ENCODE measurements around the gene CLDN34.

The CLDN34 gene

DNA sequence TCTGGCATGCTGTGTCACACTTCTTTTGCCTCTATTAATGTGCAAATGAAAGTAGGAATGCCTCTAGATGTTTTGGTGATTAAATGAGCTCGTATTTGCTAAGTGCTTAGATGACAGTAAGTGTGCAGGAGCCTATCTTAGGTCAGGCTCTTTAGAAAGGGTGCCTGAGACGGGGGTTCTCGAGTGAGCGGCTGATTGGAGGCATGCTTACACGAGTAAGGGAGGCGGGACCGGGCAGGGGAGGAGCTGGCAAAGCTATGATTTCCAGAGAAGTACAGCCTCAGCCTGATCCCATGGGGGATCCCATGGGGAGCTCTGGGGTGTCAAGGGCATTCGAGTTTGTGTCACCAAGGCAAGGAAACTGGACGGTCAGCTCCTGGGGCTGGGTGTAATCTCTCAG is 44.8 kb downstream of the CLDN34 start:
- DNase-seq (ENCODE audit: low read depth): no peak
- TF ChIP-seq, protein P1, sequence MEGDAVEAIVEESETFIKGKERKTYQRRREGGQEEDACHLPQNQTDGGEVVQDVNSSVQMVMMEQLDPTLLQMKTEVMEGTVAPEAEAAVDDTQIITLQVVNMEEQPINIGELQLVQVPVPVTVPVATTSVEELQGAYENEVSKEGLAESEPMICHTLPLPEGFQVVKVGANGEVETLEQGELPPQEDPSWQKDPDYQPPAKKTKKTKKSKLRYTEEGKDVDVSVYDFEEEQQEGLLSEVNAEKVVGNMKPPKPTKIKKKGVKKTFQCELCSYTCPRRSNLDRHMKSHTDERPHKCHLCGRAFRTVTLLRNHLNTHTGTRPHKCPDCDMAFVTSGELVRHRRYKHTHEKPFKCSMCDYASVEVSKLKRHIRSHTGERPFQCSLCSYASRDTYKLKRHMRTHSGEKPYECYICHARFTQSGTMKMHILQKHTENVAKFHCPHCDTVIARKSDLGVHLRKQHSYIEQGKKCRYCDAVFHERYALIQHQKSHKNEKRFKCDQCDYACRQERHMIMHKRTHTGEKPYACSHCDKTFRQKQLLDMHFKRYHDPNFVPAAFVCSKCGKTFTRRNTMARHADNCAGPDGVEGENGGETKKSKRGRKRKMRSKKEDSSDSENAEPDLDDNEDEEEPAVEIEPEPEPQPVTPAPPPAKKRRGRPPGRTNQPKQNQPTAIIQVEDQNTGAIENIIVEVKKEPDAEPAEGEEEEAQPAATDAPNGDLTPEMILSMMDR (conservative IDR thresholded peaks at IDR 0.05; ENCODE audit: low read depth, low read length): no peak
- H3K4me3 ChIP-seq (ENCODE audit: low read length): no peak overlapping the region

DNA sequence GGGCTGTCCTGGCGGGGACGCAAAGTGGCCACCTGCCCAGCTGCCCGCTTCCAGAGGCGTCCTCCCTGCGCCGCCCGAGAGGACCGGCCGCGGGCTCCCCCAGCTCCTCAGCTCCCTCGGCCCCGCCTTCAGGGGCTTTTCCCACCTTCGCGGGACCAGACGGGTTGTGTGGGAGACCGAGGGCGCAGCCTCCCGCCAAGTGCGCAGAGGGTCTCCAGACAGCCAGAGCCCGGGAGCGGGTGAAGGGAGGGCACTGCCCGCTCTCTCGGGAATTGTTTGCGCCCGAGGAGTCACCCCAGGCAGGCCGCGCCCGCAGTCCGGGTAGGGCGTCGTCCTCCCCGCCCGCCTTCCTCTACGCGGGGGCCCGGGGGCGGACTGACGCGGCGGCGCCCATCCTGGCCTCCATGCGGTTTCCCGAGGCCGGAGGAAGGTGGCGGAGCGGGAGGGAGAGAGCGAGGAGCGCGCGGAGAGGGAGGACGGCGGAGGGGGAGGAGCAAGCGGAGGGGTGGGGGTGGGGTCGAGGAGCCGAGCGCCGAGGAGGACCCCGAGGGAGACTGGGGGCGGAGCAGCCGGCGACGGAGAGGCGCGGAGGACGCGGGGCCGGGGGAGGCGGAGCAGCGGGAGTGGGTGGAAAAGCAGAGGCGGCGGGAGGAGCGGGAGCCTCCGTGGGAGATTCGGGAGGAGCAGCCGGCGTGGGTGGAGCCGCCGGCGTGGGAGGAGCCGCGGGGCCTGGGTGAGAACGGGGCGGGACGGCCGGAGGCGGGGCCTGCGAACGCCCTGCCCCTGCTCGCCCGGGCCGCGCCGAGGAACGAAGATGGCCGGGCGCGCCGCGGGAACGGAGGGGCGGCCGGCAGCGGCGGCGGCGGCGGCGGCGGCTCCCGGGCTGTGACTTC is 47.5 kb downstream of the CLDN34 start:
- DNase-seq (ENCODE audit: low read depth): no peak
- peak overlapping the region; percentile 49 for H3K4me3 ChIP-seq (ENCODE audit: low read length)
- TF ChIP-seq, protein P1 (conservative IDR thresholded peaks at IDR 0.05; ENCODE audit: low read depth, low read length): no peak

DNA sequence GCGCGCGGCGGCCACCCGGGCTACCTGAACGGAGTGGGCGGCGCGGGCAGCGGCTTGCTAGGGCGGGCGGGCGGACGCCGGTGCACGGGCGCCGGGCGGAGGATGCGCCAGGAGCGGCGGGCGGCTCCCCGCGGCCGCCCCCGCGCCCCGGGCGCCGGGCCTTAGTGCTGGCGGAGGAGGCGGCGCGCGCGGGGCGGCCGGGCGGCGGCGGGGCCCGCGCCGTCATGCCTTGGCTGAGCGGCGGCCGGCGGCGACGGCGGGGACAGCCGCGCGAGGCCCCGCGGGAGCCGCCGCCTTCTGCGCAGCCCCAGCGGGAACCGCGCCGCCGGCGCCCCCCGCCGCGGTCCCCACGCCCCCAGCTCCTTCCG is 48.2 kb downstream of the CLDN34 start:
- no peak for DNase-seq (ENCODE audit: low read depth)
- no peak overlapping the region for H3K4me3 ChIP-seq (ENCODE audit: low read length)
- TF ChIP-seq, protein P1 (conservative IDR thresholded peaks at IDR 0.05; ENCODE audit: low read depth, low read length): no peak

DNA sequence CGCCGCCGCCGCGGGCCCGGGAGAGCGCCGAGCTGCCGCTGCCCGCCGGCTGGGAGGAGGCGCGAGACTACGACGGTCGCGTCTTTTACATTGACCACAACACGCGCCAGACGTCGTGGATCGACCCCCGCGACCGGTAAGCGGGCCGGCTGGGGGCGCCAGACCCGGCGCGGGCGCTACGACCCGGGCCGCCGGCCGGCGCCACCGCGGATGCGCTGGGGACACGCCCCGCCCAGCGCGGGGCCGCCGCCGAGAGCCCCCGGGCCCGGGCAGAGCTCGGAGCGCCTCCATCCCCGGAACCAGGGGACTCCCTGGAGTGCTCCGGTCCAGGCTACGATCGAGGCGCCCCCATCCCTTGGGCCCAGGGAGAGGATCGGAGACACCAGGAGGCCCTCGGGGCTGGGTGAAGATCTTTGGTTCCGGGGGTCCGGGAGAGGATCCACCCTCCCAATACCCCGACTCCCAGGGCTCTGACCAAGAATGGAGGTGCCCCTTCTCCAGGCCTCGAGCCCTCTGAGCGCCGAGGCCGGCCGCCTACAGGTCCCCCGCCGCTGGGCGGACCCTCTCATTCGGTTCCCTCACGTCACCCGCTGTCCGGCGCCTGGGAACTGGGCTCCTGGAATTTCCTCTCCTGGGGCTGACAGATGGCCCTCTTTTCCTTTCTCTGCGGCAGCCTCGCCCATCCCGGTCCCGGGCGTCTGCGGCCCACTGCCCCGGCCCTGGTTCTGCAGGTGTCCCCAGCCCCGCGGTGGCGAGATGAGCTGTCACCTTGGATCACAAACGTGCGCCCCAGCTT is 48.8 kb downstream of the CLDN34 start:
- peak overlapping the region; percentile 60 for H3K4me3 ChIP-seq (ENCODE audit: low read length)
- DNase-seq (ENCODE audit: low read depth): no peak
- TF ChIP-seq, protein P1 (conservative IDR thresholded peaks at IDR 0.05; ENCODE audit: low read depth, low read length): peak; percentile 3

DNA sequence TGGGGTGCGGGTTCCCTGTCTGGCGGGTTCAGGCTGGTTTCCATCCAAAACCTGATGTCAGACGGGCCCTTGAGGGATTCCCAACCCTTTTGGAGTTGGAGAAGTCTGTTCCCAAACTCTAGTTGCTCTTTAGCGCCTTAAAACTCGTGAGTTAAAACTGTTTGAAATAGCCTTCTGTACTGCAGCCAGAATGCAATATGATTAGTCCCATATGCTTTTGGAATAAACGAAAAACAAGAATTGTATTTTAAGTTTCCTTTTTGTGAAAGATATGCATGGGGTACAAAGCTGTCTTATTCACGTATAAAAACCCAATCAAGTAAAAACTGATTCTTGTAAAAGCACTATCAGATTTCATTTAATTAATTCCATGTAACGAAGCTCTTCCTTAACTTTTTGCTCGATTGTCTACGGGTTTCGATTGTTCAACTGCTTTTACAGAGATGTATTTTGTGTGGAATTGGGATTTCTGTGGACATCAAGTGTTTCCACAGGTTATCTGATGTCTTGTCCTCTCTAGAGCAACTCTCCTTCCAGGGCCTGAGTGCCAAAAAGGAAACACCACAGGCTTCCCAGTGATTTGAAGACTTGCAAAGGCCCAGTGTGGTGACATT is 49.5 kb downstream of the CLDN34 start:
- DNase-seq (ENCODE audit: low read depth): no peak
- peak overlapping the region; percentile 60 for H3K4me3 ChIP-seq (ENCODE audit: low read length)
- TF ChIP-seq, protein P1 (conservative IDR thresholded peaks at IDR 0.05; ENCODE audit: low read depth, low read length): no peak

DNA sequence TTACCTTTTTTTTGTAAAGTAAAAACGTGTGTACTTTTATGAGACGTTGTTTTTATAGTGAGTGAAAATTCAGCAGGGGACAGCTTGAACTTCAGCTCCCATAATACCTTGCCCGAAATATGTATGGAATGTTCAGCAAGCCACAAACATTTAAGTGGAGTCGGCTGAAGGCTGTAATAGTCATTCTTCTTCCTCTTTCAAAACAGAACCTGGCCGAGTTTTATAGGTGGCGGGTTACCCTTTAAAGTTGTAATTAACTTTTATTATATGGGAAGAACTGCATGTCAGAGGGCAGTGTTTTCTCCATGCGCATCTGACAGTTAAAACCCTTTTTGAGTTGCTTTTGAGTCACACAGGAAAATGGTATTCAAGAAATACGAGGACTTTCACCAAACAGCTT is 50.7 kb downstream of the CLDN34 start:
- DNase-seq (ENCODE audit: low read depth): no peak
- H3K4me3 ChIP-seq (ENCODE audit: low read length): peak overlapping the region; percentile 22
- TF ChIP-seq, protein P1 (conservative IDR thresholded peaks at IDR 0.05; ENCODE audit: low read depth, low read length): no peak
